Mesenchymal stem cell (in vitro differentiated cells and primary cell): ENCODE results near the gene EGR1. TPM values are rescaled to one million over a fixed set of nuclear protein-coding genes. Genes with fewer than 3 reads are reported as not detected.

Experiments used
- DNase-seq: peaks from one replicate; pipeline ENCODE4 v3.0.0-alpha.2; 2013
- H2AFZ ChIP-seq: one replicate; pipeline ENCODE4 v1.6.1; 2013; ENCODE audit warnings: low read depth, mild to moderate bottlenecking, control low read depth, inconsistent platforms, low read length, moderate library complexity
- H2AK5ac ChIP-seq: 2 replicates; pipeline ENCODE4 v1.6.1; 2013; ENCODE audit warnings: low read length, moderate library complexity, mild to moderate bottlenecking, inconsistent platforms; ENCODE audit not compliant: severe bottlenecking
- H2BK120ac ChIP-seq: one replicate; pipeline ENCODE4 v1.6.1; 2013; ENCODE audit warnings: low read depth, mild to moderate bottlenecking, inconsistent platforms, low read length, moderate library complexity
- H2BK12ac ChIP-seq, 2 experiments: one replicate each; pipeline ENCODE4 v1.6.1; 2013; ENCODE audit warnings: inconsistent platforms in 2 of 2, low read length in 2 of 2, mild to moderate bottlenecking in 2 of 2, moderate library complexity in 2 of 2, control low read depth in 1 of 2
- H2BK15ac ChIP-seq: one replicate; pipeline ENCODE4 v1.6.1; 2013; ENCODE audit warnings: mild to moderate bottlenecking, low read depth, inconsistent platforms; ENCODE audit not compliant: poor library complexity, severe bottlenecking
- H2BK5ac ChIP-seq: 2 replicates; pipeline ENCODE4 v1.6.1; 2013; ENCODE audit warnings: low read depth, mild to moderate bottlenecking, low read length, control low read depth, inconsistent platforms; ENCODE audit not compliant: poor library complexity, severe bottlenecking
- H3K14ac ChIP-seq, 2 experiments: one replicate each; pipeline ENCODE4 v1.6.1; 2013; ENCODE audit warnings: inconsistent platforms in 2 of 2, low read length in 2 of 2, control low read depth in 1 of 2, mild to moderate bottlenecking in 1 of 2, moderate library complexity in 1 of 2
- H3K18ac ChIP-seq, 2 experiments: one replicate each; pipeline ENCODE4 v1.6.1; 2013; ENCODE audit warnings: inconsistent platforms in 2 of 2, low read length in 2 of 2, control low read depth in 1 of 2, low read depth in 1 of 2, mild to moderate bottlenecking in 1 of 2
- H3K23ac ChIP-seq, 2 experiments: one replicate each; pipeline ENCODE4 v1.6.1; 2013; ENCODE audit warnings: inconsistent platforms in 2 of 2, low read length in 2 of 2, mild to moderate bottlenecking in 2 of 2, moderate library complexity in 2 of 2, control low read depth in 1 of 2
- H3K27ac ChIP-seq: 2 replicates; pipeline ENCODE4 v1.5.1; 2013; ENCODE audit warnings: mild to moderate bottlenecking, moderate library complexity, low read length, control low read depth, inconsistent platforms; ENCODE audit not compliant: poor library complexity, severe bottlenecking
- H3K27me3 ChIP-seq, 2 experiments: 2 replicates each; pipeline versions ENCODE4 v1.6.1 to v1.7.0; 2013; ENCODE audit warnings: low read length in 2 of 2, mild to moderate bottlenecking in 2 of 2, moderate library complexity in 2 of 2, control low read depth in 1 of 2, inconsistent platforms in 1 of 2; ENCODE audit not compliant: control insufficient read depth in 1 of 2, insufficient read depth in 1 of 2
- H3K36me3 ChIP-seq, 2 experiments: 2 replicates each; pipeline versions ENCODE4 v1.6.1 to v1.7.0; 2013; ENCODE audit warnings: low read length in 2 of 2, control low read depth in 1 of 2, inconsistent platforms in 1 of 2, low read depth in 1 of 2, mild to moderate bottlenecking in 1 of 2; ENCODE audit not compliant: insufficient read depth in 2 of 2, control insufficient read depth in 1 of 2
- H3K4ac ChIP-seq, 2 experiments: one replicate each; pipeline ENCODE4 v1.6.1; 2013; ENCODE audit warnings: inconsistent platforms in 2 of 2, low read length in 2 of 2, mild to moderate bottlenecking in 2 of 2, moderate library complexity in 2 of 2, control low read depth in 1 of 2, low read depth in 1 of 2
- H3K4me1 ChIP-seq: 2 replicates; pipeline ENCODE4 v1.6.1; 2013; ENCODE audit warnings: low read depth, low read length, control low read depth; ENCODE audit not compliant: control insufficient read depth, insufficient read depth
- H3K4me2 ChIP-seq: 2 replicates; pipeline ENCODE4 v1.6.1; 2013; ENCODE audit warnings: low read length, mild to moderate bottlenecking, inconsistent platforms; ENCODE audit not compliant: poor library complexity, severe bottlenecking
- H3K4me3 ChIP-seq, 2 experiments: 2 replicates each; pipeline versions ENCODE4 v1.5.1 to v1.7.0; 2013; ENCODE audit warnings: low read length in 2 of 2, mild to moderate bottlenecking in 2 of 2, control low read depth in 1 of 2, low read depth in 1 of 2; ENCODE audit not compliant: insufficient read depth in 1 of 2
- H3K79me1 ChIP-seq: replicated peaks from 2 replicates; pipeline ENCODE4 v1.6.1; 2013; ENCODE audit warnings: mild to moderate bottlenecking, control low read depth, low read length, inconsistent platforms; ENCODE audit not compliant: poor library complexity, severe bottlenecking
- H3K9ac ChIP-seq: 2 replicates; pipeline ENCODE4 v1.7.0; 2013; ENCODE audit warnings: mild to moderate bottlenecking, low read length, moderate library complexity
- H3K9me3 ChIP-seq: 2 replicates; pipeline ENCODE4 v1.7.0; 2013; ENCODE audit warnings: mild to moderate bottlenecking, low read length; ENCODE audit not compliant: control insufficient read depth
- H4K8ac ChIP-seq: one replicate; pipeline ENCODE4 v1.6.1; 2013; ENCODE audit warnings: inconsistent platforms, mild to moderate bottlenecking, low read length, moderate library complexity
- H4K91ac ChIP-seq: one replicate; pipeline ENCODE4 v1.6.1; 2013; ENCODE audit warnings: mild to moderate bottlenecking, low read length, inconsistent platforms
- WGBS: methylation state at CpG from one replicate; pipeline ENCODE4 v1.1.7; 2013; ENCODE audit warnings: mixed read lengths; 5-methylcytosine and 5-hydroxymethylcytosine counted together
- polyA plus RNA-seq, 2 experiments: library from polyadenylated mRNA; stranded (reverse); fragments of 200-250 nt; gene quantifications; one replicate each; pipeline ENCODE4 v1.2.3, GENCODE V29; 2013

Gene EGR1
- 459 TPM for polyA plus RNA-seq (2013, experiment 1 of 2)
- 434 TPM for polyA plus RNA-seq (2013, experiment 2 of 2)

DNA sequence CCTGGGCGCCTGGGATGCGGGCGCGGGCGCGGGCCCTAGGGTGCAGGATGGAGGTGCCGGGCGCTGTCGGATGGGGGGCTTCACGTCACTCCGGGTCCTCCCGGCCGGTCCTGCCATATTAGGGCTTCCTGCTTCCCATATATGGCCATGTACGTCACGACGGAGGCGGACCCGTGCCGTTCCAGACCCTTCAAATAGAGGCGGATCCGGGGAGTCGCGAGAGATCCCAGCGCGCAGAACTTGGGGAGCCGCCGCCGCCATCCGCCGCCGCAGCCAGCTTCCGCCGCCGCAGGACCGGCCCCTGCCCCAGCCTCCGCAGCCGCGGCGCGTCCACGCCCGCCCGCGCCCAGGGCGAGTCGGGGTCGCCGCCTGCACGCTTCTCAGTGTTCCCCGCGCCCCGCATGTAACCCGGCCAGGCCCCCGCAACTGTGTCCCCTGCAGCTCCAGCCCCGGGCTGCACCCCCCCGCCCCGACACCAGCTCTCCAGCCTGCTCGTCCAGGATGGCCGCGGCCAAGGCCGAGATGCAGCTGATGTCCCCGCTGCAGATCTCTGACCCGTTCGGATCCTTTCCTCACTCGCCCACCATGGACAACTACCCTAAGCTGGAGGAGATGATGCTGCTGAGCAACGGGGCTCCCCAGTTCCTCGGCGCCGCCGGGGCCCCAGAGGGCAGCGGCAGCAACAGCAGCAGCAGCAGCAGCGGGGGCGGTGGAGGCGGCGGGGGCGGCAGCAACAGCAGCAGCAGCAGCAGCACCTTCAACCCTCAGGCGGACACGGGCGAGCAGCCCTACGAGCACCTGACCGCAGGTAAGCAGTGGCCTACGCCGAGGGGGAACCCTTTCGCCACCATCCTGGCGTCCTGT, at the start of gene EGR1:
EGR1 (plus strand) TSS at position 219 of the 864 bp plus-strand sequence; CDS start at position 502, 283 bp downstream.
- Histone ChIP-seq H3K18ac (peak within 1 kb of the TSS; percentile 95 to 98), H3K9ac (peak within 1 kb of the TSS; percentile 94), H3K27me3 (no peaks in the 10 kb centered on the region), H3K23ac (peak within 1 kb of the TSS in 1 of 2 experiments; percentile 70), H2AK5ac (no peak within 1 kb of the TSS), H3K14ac (peak within 1 kb of the TSS in 1 of 2 experiments; percentile 77), H3K9me3 (no peaks in the 10 kb centered on the region), H2BK120ac (peak within 1 kb of the TSS; percentile 91), H4K8ac (peak within 1 kb of the TSS; percentile 96), H3K4me3 (peak within 1 kb of the TSS; percentile 77 to 92), H3K27ac (peak within 1 kb of the TSS; percentile 93), H4K91ac (peak within 1 kb of the TSS; percentile 94), H2BK12ac (peak within 1 kb of the TSS in 1 of 2 experiments; percentile 95), H2BK5ac (peak within 1 kb of the TSS; percentile 36), H3K36me3 (peaks cover 13 to 16% of the 10 kb centered on the region in 2 experiments), H3K4me2 (peak within 1 kb of the TSS; percentile 95), H2BK15ac (peak within 1 kb of the TSS; percentile 92), H2AFZ (peak within 1 kb of the TSS; percentile 84), H3K4ac (peak within 1 kb of the TSS; percentile 72 to 82), H3K4me1 (peaks cover 27% of the 10 kb centered on the region), H3K79me1 (peaks cover 5% of the 10 kb centered on the region)
- 1% methylated on average over 71 of the region's 85 CpGs for WGBS
- peak; percentile 95 for DNase-seq

DNA sequence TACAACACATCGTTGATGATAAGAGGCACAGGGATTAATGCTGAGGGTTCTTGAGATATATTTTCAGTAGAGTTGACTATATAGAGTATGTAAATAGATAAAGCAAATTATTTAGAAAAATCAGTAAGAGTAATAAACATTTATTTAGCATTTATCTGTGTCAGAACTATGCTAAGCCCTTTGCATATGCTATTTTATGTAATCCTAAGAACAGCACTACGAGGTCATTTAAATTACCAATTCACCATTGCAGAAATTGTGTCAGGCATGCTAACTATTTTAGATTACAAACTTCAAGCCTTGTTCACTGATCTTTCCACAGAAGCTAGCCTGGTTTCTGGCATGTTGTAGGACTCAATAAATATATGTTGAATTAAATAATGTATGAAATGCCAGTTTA, 46.8 kb upstream of the EGR1 start:
- WGBS, result 91% methylated on average over 2 of the region's 2 CpGs
- no peak overlapping the region for H3K4me2 ChIP-seq
- no peaks in the 10 kb centered on the region for H3K9me3 ChIP-seq
- H3K4me1 ChIP-seq, result no peaks in the 10 kb centered on the region
- H2BK5ac ChIP-seq, result no peak overlapping the region
- no peak overlapping the region for H3K9ac ChIP-seq
- DNase-seq, result no peak
- no peak overlapping the region for H2BK15ac ChIP-seq
- H3K23ac ChIP-seq, result no peak overlapping the region
- H2AFZ ChIP-seq, result no peak overlapping the region
- H3K18ac ChIP-seq, result no peak overlapping the region
- H3K4me3 ChIP-seq, result no peak overlapping the region
- peaks cover 6% of the 10 kb centered on the region for H3K79me1 ChIP-seq
- no peak overlapping the region for H3K4ac ChIP-seq
- no peak overlapping the region for H2BK120ac ChIP-seq
- H2BK12ac ChIP-seq, result no peak overlapping the region
- no peak overlapping the region for H4K8ac ChIP-seq
- H3K27me3 ChIP-seq, result no peaks in the 10 kb centered on the region
- H3K27ac ChIP-seq, result no peak overlapping the region
- no peak overlapping the region for H2AK5ac ChIP-seq
- H3K36me3 ChIP-seq, result peaks cover 45 to 88% of the 10 kb centered on the region in 2 experiments
- no peak overlapping the region for H3K14ac ChIP-seq
- H4K91ac ChIP-seq, result no peak overlapping the region

DNA sequence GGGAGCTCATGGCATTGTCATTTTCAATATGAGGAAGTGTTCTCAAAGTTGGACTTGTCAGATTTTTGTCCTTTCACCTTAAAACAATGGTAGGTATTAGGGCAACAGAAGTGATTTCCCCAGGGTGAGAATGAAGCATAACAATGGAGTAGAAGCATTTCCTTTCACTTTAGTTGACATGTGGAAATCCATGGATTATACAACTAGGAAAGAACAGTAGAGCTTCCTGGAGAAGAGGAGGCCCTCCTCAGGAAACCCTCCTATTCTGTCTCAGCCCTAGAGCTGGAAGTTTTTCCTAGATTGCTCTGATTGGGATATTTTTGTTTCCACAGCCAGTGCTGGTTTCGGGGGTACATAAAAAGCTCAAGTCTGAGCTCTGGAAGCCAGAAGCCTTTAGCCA, 40.2 kb upstream of the EGR1 start:
- Histone ChIP-seq H3K9ac (no peak overlapping the region), H2BK120ac (no peak overlapping the region), H4K8ac (no peak overlapping the region), H4K91ac (no peak overlapping the region), H3K9me3 (no peaks in the 10 kb centered on the region), H3K18ac (no peak overlapping the region), H3K79me1 (peaks cover 11% of the 10 kb centered on the region), H2BK5ac (no peak overlapping the region), H2AFZ (no peak overlapping the region), H3K27me3 (no peaks in the 10 kb centered on the region), H3K4me1 (no peaks in the 10 kb centered on the region), H3K4ac (no peak overlapping the region), H3K4me3 (no peak overlapping the region), H2BK15ac (no peak overlapping the region), H3K4me2 (no peak overlapping the region), H3K14ac (no peak overlapping the region), H2AK5ac (no peak overlapping the region), H3K23ac (no peak overlapping the region), H3K36me3 (peaks cover 43 to 88% of the 10 kb centered on the region in 2 experiments), H2BK12ac (no peak overlapping the region), H3K27ac (no peak overlapping the region)
- WGBS, result 97% methylated on average over 1 of the region's 1 CpG
- no peak for DNase-seq

DNA sequence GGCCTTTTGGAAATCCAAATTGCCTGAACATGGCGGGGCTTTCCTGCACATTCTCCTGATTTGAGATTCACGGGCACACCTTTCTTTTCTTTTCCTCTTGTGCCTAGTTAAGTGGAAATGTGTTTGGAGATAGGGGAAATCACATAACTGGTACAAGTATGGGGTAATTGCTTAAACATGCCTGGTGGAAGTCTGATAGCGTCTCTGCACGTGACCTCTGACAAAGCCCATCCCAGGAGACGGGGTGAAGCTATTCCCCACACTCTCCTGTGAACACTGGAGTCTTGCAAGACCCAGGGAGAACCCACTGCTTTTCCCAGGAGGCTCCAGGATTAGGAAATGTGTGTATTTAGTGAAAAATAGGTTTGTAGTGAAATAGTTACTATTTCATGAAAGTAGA, 29.3 kb upstream of the EGR1 start:
- H3K4me3 ChIP-seq, result no peak overlapping the region
- 100% methylated on average over 5 of the region's 5 CpGs for WGBS

More for the DNA sequence above, 29.3 kb upstream of the EGR1 start:
- no peak overlapping the region for H4K8ac ChIP-seq
- no peak overlapping the region for H2AK5ac ChIP-seq
- H3K79me1 ChIP-seq, result no peaks in the 10 kb centered on the region
- H3K18ac ChIP-seq, result no peak overlapping the region
- DNase-seq, result no peak
- H3K36me3 ChIP-seq, result peaks cover 31 to 53% of the 10 kb centered on the region in 2 experiments
- H2BK120ac ChIP-seq, result no peak overlapping the region
- H4K91ac ChIP-seq, result no peak overlapping the region
- H3K4ac ChIP-seq, result no peak overlapping the region
- no peak overlapping the region for H3K27ac ChIP-seq
- H2BK15ac ChIP-seq, result no peak overlapping the region
- no peak overlapping the region for H2AFZ ChIP-seq
- H3K23ac ChIP-seq, result no peak overlapping the region
- no peak overlapping the region for H3K14ac ChIP-seq
- H3K9me3 ChIP-seq, result no peaks in the 10 kb centered on the region
- no peak overlapping the region for H3K9ac ChIP-seq
- H3K27me3 ChIP-seq, result peaks cover 0 to 3% of the 10 kb centered on the region in 2 experiments
- H2BK5ac ChIP-seq, result no peak overlapping the region
- peaks cover 13% of the 10 kb centered on the region for H3K4me1 ChIP-seq
- no peak overlapping the region for H3K4me2 ChIP-seq
- no peak overlapping the region for H2BK12ac ChIP-seq
